ENCODE data around the gene SNX24.
A peak's percentile ranks its signal among the peaks of the same experiment; 100 is the strongest.
"Not testable (repeated sequence)": the region's sequence is repeated elsewhere in the genome, so short reads cannot be mapped to it uniquely, and the experiment has no call there.

SNX24 gene

DNA sequence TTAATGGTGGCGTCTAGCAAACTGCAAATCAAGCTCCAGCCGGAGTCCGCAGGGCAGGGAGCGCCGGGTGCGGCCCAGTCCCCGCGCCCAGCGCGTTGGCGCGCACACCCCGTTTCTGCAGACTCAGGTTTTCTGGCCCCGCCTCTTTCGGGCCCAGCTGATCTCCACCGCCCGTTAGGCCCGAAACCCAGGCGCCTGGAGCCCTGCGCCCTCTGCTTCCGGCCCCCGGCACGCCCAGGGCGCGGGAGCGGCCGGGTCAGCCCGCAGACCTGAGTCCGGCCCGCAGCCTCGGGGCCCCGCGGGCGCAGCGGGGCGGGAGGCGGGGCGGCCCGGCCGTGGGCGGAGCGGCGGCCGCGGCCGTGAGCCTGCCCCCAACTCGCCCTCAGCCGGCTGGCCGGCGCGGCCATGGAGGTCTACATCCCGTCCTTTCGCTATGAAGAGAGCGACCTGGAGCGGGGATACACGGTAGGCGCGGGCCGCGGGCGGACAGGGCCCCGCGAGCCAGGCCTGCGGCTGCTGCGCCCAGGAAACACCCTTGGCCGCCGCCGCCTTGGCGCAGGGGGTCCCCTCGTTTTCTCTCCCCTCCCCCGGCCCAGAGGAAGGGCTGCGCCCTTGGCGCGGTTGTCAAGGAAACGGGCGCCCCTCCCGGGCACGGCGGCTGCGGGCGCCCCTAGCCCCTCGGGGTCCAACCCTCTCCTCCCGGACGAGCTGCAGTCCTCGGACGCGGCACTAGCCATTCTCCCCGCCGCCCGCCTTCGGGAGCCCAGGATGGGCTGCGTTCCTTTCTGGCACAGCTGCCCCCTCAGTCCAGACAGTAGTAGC lies at the start of gene SNX24:
Gene SNX24, plus strand, starts transcription at position 385 of the 822 bp plus-strand sequence. Its CDS starts 21 bp downstream, at position 406.
- DNase-seq (ENCODE audit: low spot score), result peak; percentile 86

GRCh38 chr5:122805481-122805880 lies 39.9 kb upstream of the SNX24 start:
- DNase-seq (ENCODE audit: low spot score), result no peak

- no peak for DNase-seq (ENCODE audit: low spot score)
These were observed 35.0 kb upstream of the SNX24 start for GRCh38 chr5:122810405-122810804.

GRCh38 chr5:122815218-122815767 lies 30.1 kb upstream of the SNX24 start:
- DNase-seq (ENCODE audit: low spot score), result no peak

DNA sequence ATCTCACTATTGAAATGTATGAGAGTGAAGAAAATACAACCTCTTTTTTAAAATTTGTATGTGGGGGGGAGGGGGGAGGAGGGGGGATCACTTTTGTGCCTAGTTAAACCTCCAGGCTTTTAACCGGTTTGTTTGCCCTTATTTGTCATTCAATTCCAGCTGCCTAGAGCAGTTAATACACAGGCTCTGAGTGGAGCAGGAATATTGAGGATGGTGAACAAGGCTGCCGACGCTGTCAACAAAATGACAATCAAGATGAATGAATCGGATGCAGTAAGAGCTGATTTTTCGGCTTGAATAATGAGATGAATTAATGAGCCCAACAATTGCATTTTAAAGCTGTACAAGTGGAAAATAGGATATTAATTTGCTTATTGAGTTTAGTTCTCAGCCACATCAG lies 28.7 kb upstream of the SNX24 start:
- no peak for DNase-seq (ENCODE audit: low spot score)

DNA sequence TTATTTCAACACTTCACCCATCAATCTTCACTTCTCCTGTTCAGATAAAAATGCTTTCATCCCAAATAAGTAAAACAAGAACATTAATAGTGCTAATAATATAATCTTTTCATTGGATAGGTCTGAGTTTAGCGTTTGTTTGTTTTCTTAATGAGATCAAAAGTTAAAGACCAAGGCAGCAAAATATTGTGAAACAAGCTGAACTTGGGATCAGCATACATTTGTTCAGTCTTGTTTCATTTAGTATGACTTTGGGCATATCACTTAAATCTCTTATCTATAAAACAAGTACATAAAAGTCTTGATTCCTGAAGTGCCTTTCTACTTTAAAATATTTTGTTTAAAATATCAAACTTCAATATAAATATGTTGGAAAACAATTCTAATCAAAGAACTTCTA lies 13.4 kb upstream of the SNX24 start:
- no peak for DNase-seq (ENCODE audit: low spot score)

GRCh38 chr5:122835681-122836080 lies 9.7 kb upstream of the SNX24 start:
- DNase-seq (ENCODE audit: low spot score), result no peak

GRCh38 chr5:122836947-122837346 lies 8.5 kb upstream of the SNX24 start:
- no peak for DNase-seq (ENCODE audit: low spot score)

- no peak for DNase-seq (ENCODE audit: low spot score)
These were observed 5.7 kb upstream of the SNX24 start for GRCh38 chr5:122839731-122840130.

- no peak for DNase-seq (ENCODE audit: low spot score)
These were observed 3.3 kb upstream of the SNX24 start for GRCh38 chr5:122842016-122842580.

GRCh38 chr5:122844136-122844909 lies 1.1 kb upstream of the SNX24 start:
- no peak for DNase-seq (ENCODE audit: low spot score)

DNA sequence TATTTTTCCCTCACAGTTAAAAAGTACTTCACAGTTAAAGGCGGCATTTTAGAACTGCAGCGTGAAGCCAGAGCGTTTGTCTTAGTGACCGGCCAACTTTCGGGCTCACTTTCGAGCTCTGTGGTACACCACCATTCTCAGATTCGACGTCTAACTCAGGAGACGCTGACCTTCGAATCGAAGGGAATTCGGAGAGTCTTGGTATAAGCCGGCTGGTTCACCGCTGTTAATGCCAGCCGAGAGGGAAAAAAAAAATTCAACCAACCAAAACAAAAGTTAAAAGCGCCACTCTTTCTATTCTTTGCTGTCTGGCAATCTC lies 544 bp upstream of the SNX24 start:
- no peak for DNase-seq (ENCODE audit: low spot score)

GRCh38 chr5:122846051-122846550 lies 688 bp downstream of the SNX24 start:
- no peak for DNase-seq (ENCODE audit: low spot score)

DNA sequence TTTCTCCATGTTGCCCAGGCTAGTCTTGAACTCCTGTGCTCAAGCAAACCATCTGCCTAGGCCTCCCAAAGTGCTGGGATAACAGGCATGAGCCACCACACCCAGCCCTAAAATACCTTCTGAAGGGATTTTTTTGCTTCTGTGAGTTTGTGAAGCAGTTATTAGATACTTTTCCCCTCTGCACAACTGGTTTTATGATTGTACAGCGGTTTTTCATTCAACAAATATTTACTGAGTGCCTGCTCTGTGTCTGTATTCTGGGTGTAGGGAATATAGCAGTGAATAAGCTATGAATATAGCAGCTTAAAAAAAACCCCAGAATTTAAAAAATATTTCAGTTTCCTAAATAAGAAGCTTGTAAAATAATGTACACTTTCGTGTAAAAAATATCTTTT lies 2.3 kb downstream of the SNX24 start:
- no peak for DNase-seq (ENCODE audit: low spot score)

DNA sequence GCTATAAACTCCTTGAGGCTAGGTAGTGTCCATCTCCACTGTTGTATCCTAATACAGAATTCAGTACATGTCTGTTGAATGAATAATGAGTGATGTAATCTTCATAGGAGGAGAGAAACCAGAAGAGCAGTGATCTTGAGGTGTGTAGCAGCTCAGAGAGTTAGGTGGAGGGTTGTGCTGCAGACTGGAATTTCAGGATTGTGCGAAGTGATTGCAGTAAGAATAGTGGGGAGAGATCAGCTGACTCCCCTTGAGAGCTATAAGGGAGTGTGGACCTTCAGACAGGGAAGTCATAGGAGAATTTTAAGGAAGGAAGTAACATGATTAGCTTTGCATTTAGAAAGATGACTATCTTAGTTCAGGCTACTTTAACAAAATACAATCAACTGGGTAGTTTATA lies 4.4 kb downstream of the SNX24 start:
- DNase-seq (ENCODE audit: low spot score), result no peak

GRCh38 chr5:122857538-122857937 lies 12.1 kb downstream of the SNX24 start:
- not testable (repeated sequence) for DNase-seq (ENCODE audit: low spot score)

DNA sequence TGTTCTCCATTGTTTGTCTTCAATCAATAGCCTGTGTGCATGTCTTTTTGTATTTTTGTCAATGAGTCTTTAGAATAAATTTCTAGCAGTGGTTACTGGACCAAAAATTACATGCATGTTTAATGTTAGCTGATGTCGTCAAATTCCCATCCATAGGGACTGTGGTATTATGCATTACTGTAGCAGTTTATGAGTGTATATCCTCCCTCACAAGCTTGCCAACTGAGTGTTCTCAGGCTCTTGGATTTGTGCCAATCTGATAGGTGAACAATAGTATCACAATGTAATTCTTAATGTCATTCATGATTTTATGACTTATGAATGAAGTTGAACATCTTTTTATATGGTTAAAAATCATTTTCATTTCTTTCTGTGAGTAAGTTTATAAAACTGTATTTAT lies 13.0 kb downstream of the SNX24 start:
- no peak for DNase-seq (ENCODE audit: low spot score)

DNA sequence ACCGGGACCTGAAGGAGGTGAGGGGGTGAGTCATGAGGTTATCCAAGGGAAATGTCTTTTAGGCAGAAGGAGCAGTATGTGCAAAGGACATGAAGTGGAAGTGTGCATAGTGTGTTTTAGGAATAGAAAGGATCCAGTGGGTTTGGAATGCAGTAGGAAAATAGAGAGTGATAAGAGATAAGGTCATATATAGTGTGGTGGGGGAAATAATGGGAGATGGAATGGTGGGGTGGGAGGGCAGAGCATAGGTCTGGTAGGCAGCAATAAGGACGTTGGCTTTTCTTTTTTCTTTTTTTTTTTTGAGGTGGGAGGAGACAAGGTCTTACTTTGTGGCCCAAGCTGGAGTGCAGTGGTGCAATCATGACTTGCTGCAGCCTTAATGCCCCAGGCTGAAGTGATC lies 17.8 kb downstream of the SNX24 start:
- no peak for DNase-seq (ENCODE audit: low spot score)

GRCh38 chr5:122863721-122864120 lies 18.3 kb downstream of the SNX24 start:
- DNase-seq (ENCODE audit: low spot score), result no peak

- no peak for DNase-seq (ENCODE audit: low spot score)
These were observed 19.0 kb downstream of the SNX24 start for GRCh38 chr5:122864400-122864799.

- no peak for DNase-seq (ENCODE audit: low spot score)
These were observed 19.4 kb downstream of the SNX24 start for GRCh38 chr5:122864842-122865241.

DNA sequence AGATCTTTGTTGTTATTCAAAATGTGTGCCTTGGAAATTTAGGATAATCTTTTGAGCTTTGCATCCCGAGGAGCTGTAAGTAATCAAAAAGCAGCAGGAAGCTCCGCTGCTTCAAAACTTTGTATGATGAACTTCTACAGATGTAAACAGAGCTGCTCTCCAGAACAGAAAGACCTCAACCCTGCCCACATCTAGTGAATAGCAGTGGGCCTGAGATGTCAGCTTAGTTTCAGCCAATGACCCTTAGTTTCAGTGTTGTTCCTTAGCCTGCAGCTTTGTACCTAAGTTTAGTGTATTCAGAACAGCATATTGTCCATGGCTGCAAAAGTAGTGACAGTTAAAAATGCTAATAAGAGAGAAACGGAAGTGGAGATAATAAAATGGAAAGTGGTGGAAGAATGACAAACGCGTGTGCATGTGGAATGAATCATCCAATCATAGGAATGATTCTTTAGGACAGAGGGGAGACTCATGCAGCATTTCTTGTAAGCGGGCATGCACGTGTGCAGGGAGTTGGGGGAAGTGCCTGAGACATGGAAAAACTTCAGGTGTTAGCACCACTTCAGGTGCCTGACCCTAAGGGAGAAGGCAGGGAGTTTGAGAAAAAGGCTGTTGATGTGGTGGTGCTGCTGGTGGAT lies 24.9 kb downstream of the SNX24 start:
- DNase-seq (ENCODE audit: low spot score), result no peak

Measured in ecto neural progenitor cell (in vitro differentiated cells).